ENCODE results near the gene ITGA8.

The ITGA8 gene

DNA sequence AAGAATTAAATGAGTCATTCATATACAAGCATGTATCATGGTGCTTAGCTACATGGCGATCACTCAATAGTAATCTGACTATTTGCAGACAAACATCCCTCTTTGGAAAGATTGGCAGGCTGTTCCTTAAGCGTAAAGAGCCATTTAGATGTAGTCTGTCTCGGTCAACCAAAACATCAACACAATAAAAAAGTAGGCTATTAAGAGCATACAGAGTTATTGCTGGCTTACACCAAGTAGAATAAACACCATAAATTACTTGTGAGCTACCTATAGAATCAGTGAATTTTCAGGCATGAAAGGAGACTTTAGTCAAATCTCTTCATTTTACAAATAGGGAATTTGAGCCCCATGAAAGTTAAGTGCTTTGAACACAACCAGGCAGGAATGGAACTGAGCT is 176.9 kb downstream of the ITGA8 start:
- H3K4me3 ChIP-seq (ENCODE audit: low read depth, low read length, poor library complexity, severe bottlenecking), result no peak overlapping the region
- H4K20me1 ChIP-seq (ENCODE audit: insufficient read depth, low read length), result no peaks in the 10 kb centered on the region
- H3F3A ChIP-seq (ENCODE audit: insufficient read depth, low read length), result no peaks in the 10 kb centered on the region
- H3K79me2 ChIP-seq (ENCODE audit: insufficient read depth, low read length), result no peaks in the 10 kb centered on the region
- H3K4me1 ChIP-seq (ENCODE audit: insufficient read depth, low read length, severe bottlenecking), result no peaks in the 10 kb centered on the region
- H3K27ac ChIP-seq (ENCODE audit: low read depth, low read length, poor library complexity, severe bottlenecking), result no peak overlapping the region
- H3K9ac ChIP-seq (ENCODE audit: low read length), result no peak overlapping the region
- TF ChIP-seq, protein P1, sequence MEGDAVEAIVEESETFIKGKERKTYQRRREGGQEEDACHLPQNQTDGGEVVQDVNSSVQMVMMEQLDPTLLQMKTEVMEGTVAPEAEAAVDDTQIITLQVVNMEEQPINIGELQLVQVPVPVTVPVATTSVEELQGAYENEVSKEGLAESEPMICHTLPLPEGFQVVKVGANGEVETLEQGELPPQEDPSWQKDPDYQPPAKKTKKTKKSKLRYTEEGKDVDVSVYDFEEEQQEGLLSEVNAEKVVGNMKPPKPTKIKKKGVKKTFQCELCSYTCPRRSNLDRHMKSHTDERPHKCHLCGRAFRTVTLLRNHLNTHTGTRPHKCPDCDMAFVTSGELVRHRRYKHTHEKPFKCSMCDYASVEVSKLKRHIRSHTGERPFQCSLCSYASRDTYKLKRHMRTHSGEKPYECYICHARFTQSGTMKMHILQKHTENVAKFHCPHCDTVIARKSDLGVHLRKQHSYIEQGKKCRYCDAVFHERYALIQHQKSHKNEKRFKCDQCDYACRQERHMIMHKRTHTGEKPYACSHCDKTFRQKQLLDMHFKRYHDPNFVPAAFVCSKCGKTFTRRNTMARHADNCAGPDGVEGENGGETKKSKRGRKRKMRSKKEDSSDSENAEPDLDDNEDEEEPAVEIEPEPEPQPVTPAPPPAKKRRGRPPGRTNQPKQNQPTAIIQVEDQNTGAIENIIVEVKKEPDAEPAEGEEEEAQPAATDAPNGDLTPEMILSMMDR (IDR thresholded peaks at IDR 0.05; ENCODE audit: low read length), result no peak
- no peak for TF ChIP-seq EZH2 (IDR thresholded peaks at IDR 0.05; ENCODE audit: borderline replicate concordance, low read length)
- no peaks in the 10 kb centered on the region for H3K9me2 ChIP-seq (ENCODE audit: low read depth, low read length)
- H3K4me2 ChIP-seq (ENCODE audit: low read length), result no peak overlapping the region
- H3K36me3 ChIP-seq (ENCODE audit: insufficient read depth, low read length), result no peaks in the 10 kb centered on the region
- H3K9me3 ChIP-seq (ENCODE audit: low read length), result no peaks in the 10 kb centered on the region
- H2AFZ ChIP-seq (ENCODE audit: low read length), result no peak overlapping the region
- H3K27me3 ChIP-seq (ENCODE audit: insufficient read depth, low read length), result no peaks in the 10 kb centered on the region

DNA sequence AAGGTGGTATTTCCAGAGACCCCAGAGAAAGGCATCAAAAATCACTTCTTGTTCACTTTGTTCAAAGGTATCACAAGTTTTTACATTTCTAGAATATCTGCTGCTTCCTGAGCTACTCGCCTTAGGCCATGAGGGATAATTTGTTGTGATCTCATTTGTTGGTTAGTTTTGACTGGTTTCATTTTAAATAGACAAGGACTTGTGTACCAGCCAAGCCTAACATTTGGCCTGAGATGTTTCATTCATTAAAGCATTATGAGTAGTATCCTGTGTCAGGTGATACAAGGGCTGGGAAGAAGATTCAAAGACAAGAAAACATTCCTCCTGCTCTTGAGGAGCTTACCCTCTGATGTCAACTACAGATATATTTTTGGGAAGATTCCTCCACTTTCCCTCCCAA is 178.3 kb downstream of the ITGA8 start:
- Histone ChIP-seq H4K20me1 (ENCODE audit: insufficient read depth, low read length) (no peaks in the 10 kb centered on the region), H3K79me2 (ENCODE audit: insufficient read depth, low read length) (no peaks in the 10 kb centered on the region), H3K27ac (ENCODE audit: low read depth, low read length, poor library complexity, severe bottlenecking) (no peak overlapping the region), H3K4me1 (ENCODE audit: insufficient read depth, low read length, severe bottlenecking) (no peaks in the 10 kb centered on the region), H3K9me2 (ENCODE audit: low read depth, low read length) (no peaks in the 10 kb centered on the region), H3K9ac (ENCODE audit: low read length) (no peak overlapping the region), H3K27me3 (ENCODE audit: insufficient read depth, low read length) (no peaks in the 10 kb centered on the region), H3K4me2 (ENCODE audit: low read length) (no peak overlapping the region), H3K9me3 (ENCODE audit: low read length) (no peaks in the 10 kb centered on the region), H2AFZ (ENCODE audit: low read length) (no peak overlapping the region), H3K4me3 (ENCODE audit: low read depth, low read length, poor library complexity, severe bottlenecking) (no peak overlapping the region), H3K36me3 (ENCODE audit: insufficient read depth, low read length) (no peaks in the 10 kb centered on the region), H3F3A (ENCODE audit: insufficient read depth, low read length) (no peaks in the 10 kb centered on the region)
- TF ChIP-seq, protein P1 (IDR thresholded peaks at IDR 0.05; ENCODE audit: low read length), result no peak
- no peak for TF ChIP-seq EZH2 (IDR thresholded peaks at IDR 0.05; ENCODE audit: borderline replicate concordance, low read length)

DNA sequence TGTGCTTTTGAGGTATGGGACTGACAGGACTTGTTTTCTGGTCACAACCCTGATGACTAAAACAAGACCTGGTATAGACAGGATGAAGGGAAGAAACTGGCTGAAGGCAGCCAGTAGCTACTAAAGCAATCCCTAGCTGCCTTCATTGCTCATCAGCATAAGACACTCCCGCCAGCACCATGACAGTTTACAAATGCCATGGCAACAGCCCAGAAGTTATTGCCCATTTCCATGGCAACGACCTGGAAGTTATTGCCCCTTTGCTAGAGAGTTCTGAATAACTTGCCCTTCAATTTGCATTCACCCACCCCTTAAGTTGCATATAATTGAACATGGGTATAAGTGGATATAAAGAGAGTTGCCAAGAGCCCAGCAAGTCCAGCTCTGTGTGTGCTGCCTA is 179.0 kb downstream of the ITGA8 start:
- H3K4me3 ChIP-seq (ENCODE audit: low read depth, low read length, poor library complexity, severe bottlenecking), result no peak overlapping the region
- H3K4me1 ChIP-seq (ENCODE audit: insufficient read depth, low read length, severe bottlenecking), result no peaks in the 10 kb centered on the region
- H3K9me2 ChIP-seq (ENCODE audit: low read depth, low read length), result no peaks in the 10 kb centered on the region
- no peak overlapping the region for H3K9ac ChIP-seq (ENCODE audit: low read length)
- no peaks in the 10 kb centered on the region for H3K36me3 ChIP-seq (ENCODE audit: insufficient read depth, low read length)
- no peaks in the 10 kb centered on the region for H3K9me3 ChIP-seq (ENCODE audit: low read length)
- H3K4me2 ChIP-seq (ENCODE audit: low read length), result no peak overlapping the region
- H3F3A ChIP-seq (ENCODE audit: insufficient read depth, low read length), result no peaks in the 10 kb centered on the region
- H3K27ac ChIP-seq (ENCODE audit: low read depth, low read length, poor library complexity, severe bottlenecking), result no peak overlapping the region
- TF ChIP-seq, protein P1 (IDR thresholded peaks at IDR 0.05; ENCODE audit: low read length), result no peak
- no peak for TF ChIP-seq EZH2 (IDR thresholded peaks at IDR 0.05; ENCODE audit: borderline replicate concordance, low read length)
- no peaks in the 10 kb centered on the region for H3K27me3 ChIP-seq (ENCODE audit: insufficient read depth, low read length)
- H2AFZ ChIP-seq (ENCODE audit: low read length), result no peak overlapping the region
- H3K79me2 ChIP-seq (ENCODE audit: insufficient read depth, low read length), result no peaks in the 10 kb centered on the region
- no peaks in the 10 kb centered on the region for H4K20me1 ChIP-seq (ENCODE audit: insufficient read depth, low read length)

All from OCI-LY1 (cell line).